Lung (tissue), 12 donors: Measurements from ENCODE around the gene HMGA1. TPM values are rescaled to one million over a fixed set of nuclear protein-coding genes. Genes with fewer than 3 reads are reported as not detected.

Experiments used
- ATAC-seq: fragments of 200-7000 bp; cut with Tn5 transposase; one replicate; pipeline ENCODE4 v1.9.1; 2020; ENCODE audit warnings: moderate number of reproducible peaks; ENCODE audit not compliant: insufficient read depth, low FRiP score
- DNase-seq, 3 donors: peaks; one replicate each; pipeline ENCODE4 v3.0.0-alpha.2; 2013 to 2017
- H3K27ac ChIP-seq, 2 donors: one replicate each; pipeline ENCODE4 v1.5.1; 2013; ENCODE audit warnings: mild to moderate bottlenecking in 2 of 2, moderate library complexity in 2 of 2, control low read depth in 1 of 2, inconsistent platforms in 1 of 2, low read depth in 1 of 2, low read length in 1 of 2
- H3K27me3 ChIP-seq, 3 donors: one replicate each; pipeline ENCODE4 v1.5.1; 2013; ENCODE audit warnings: low read length in 2 of 3; ENCODE audit not compliant: control insufficient read depth in 3 of 3, insufficient read depth in 3 of 3
- H3K36me3 ChIP-seq, 4 donors: one replicate each; pipeline ENCODE4 v1.5.1; 2013; ENCODE audit warnings: low read length in 4 of 4, mild to moderate bottlenecking in 1 of 4, moderate library complexity in 1 of 4; ENCODE audit not compliant: control insufficient read depth in 4 of 4, insufficient read depth in 4 of 4
- H3K4me1 ChIP-seq, 5 donors: one replicate each; pipeline ENCODE4 v1.5.1; 2013; ENCODE audit warnings: low read length in 5 of 5, mild to moderate bottlenecking in 2 of 5, moderate library complexity in 1 of 5; ENCODE audit not compliant: control insufficient read depth in 5 of 5, insufficient read depth in 5 of 5
- H3K4me3 ChIP-seq: one replicate; pipeline ENCODE4 v1.5.1; 2013; ENCODE audit warnings: mild to moderate bottlenecking, control low read depth, moderate library complexity
- H3K9ac ChIP-seq, 2 donors: one replicate each; pipeline ENCODE4 v1.5.1; 2013; ENCODE audit warnings: low read length in 2 of 2, control low read depth in 1 of 2; ENCODE audit not compliant: insufficient read depth in 1 of 2
- H3K9me3 ChIP-seq, 4 donors: one replicate each; pipeline ENCODE4 v1.5.1; 2013; ENCODE audit warnings: low read length in 3 of 4, mild to moderate bottlenecking in 1 of 4, moderate library complexity in 1 of 4; ENCODE audit not compliant: control insufficient read depth in 4 of 4, insufficient read depth in 3 of 4
- CTCF ChIP-seq: IDR thresholded peaks from 2 replicates; pipeline ENCODE4 v1.5.1; 2012; ENCODE audit warnings: mild to moderate bottlenecking; ENCODE audit errors: control extremely low read depth, extremely low read depth
- WGBS, 2 donors: extraction: QIAGEN DNeasy Blood & Tissue Kit; methylation state at CpG; one replicate each; pipeline ENCODE4 v1.1.7; 2013; 5-methylcytosine and 5-hydroxymethylcytosine counted together
- polyA plus RNA-seq, 2 donors: library from polyadenylated mRNA; stranded (reverse); fragments of 200-250 nt; gene quantifications; one replicate each; pipeline ENCODE4 v1.2.1, GENCODE V29; 2013
- total RNA-seq, 2 donors: library from RNA; depleted of rRNA in 1 of 2; stranded (reverse); fragments of >200 nt in 1 of 2; gene quantifications; one replicate each; pipeline ENCODE4 v1.2.1, GENCODE V29; 2014 to 2021
- donor health status: control.
- donor health status: control.
- donor health status: Bipolar disorder and iron deficiency.
- donor health status: healthy.
- donor health status: DM: yes; HTN: yes; CAD: no.

HMGA1 gene
- total and polyA plus RNA-seq, 4 donors, result 47.9 to 102 (median 96.9) TPM

DNA sequence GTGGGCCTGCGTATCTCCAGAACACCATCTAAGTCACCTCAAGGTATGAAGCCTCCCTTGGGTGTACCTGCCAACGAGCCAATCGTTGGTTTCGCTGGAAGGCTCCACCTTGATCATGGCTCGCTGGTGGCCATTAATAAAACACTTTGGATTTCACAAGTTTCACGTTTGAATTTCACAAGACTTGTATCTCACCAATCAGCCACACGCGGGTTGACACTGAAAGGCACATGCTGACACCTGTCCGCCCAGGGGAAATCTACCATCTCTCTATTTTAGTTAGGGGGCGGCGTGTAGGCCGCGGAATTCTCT is 586 bp upstream of the HMGA1 start:
- Histone ChIP-seq H3K4me3 (peak overlapping the region; percentile 33), H3K9me3 (no peaks in the 10 kb centered on the region)

DNA sequence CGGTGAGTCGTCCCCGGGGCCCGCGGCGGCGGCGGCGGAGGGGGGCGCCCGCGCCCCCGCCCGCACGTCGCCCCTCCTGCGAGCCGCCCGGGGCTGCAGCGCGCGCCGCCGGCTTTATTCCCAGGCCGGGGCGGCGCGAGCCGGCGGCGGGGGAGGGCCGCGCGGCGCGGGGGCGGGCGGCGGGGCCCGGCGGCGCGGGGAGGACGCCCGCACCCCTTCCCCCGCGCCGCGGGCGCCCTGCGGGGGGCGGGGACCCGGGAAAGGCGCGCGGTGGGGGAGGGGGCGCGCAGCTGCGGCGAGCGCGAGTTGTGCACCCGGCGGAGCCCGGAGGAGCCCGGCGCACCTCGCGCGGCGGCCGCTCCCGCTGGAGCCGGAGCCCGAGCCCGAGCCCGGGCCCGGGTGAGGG is 646 bp downstream of the HMGA1 start:
- Histone ChIP-seq H3K27me3 (no peaks in the 10 kb centered on the region), H3K4me1 (peaks cover 0 to 20% (median 8%) of the 10 kb centered on the region in 5 donors), H3K9ac (no peak overlapping the region), H3K4me3 (peak overlapping the region; percentile 76), H3K9me3 (no peaks in the 10 kb centered on the region), H3K36me3 (peaks cover 0 to 15% (median 0%) of the 10 kb centered on the region in 4 donors), H3K27ac (peak overlapping the region; percentile 88 to 92)
- 0 to 1% methylated on average over 9 to 77 of the region's 78 CpGs for WGBS, 2 donors
- no peak for TF ChIP-seq CTCF
- ATAC-seq (no peak), DNase-seq (no peak)

More for the DNA sequence above, 586 bp upstream of the HMGA1 start:
- peak; percentile 3 for ATAC-seq
- H3K36me3 ChIP-seq, result peaks cover 0 to 6% (median 0%) of the 10 kb centered on the region in 4 donors
- H3K27ac ChIP-seq, result peak overlapping the region; percentile 92 to 94
- H3K9ac ChIP-seq, result peak overlapping the region; percentile 19 to 49
- peak in 2 of 3 donors; percentile 50 to 54 for DNase-seq
- WGBS, 2 donors, result 6 to 25% methylated on average over 13 of the region's 13 CpGs
- H3K27me3 ChIP-seq, result no peaks in the 10 kb centered on the region
- TF ChIP-seq CTCF, result no peak
- H3K4me1 ChIP-seq, result peaks cover 0 to 20% (median 8%) of the 10 kb centered on the region in 5 donors

- Histone ChIP-seq H3K36me3 (peaks cover 0 to 20% (median 0%) of the 10 kb centered on the region in 4 donors), H3K4me1 (peaks cover 0 to 20% (median 8%) of the 10 kb centered on the region in 5 donors), H3K27ac (peak overlapping the region; percentile 58 to 75), H3K9ac (peak overlapping the region in 1 of 2 donors; percentile 25), H3K27me3 (no peaks in the 10 kb centered on the region), H3K9me3 (no peaks in the 10 kb centered on the region), H3K4me3 (peak overlapping the region; percentile 76)
- TF ChIP-seq CTCF, result no peak
- WGBS, 2 donors, result 2 to 5% methylated on average over 49 to 64 of the region's 64 CpGs
- DNase-seq (peak; percentile 24 to 53 (median 43)), ATAC-seq (no peak)
Measured at GRCh38 chr6:34237722-34238584, 1.3 kb downstream of the HMGA1 start.
